Measurements from ENCODE around the gene YEATS4. TPM values are rescaled to one million over a fixed set of nuclear protein-coding genes. Genes with fewer than 3 reads are reported as not detected.

Gene YEATS4
- total RNA-seq, 1 donor from 2014 or later: 17.0 TPM

DNA sequence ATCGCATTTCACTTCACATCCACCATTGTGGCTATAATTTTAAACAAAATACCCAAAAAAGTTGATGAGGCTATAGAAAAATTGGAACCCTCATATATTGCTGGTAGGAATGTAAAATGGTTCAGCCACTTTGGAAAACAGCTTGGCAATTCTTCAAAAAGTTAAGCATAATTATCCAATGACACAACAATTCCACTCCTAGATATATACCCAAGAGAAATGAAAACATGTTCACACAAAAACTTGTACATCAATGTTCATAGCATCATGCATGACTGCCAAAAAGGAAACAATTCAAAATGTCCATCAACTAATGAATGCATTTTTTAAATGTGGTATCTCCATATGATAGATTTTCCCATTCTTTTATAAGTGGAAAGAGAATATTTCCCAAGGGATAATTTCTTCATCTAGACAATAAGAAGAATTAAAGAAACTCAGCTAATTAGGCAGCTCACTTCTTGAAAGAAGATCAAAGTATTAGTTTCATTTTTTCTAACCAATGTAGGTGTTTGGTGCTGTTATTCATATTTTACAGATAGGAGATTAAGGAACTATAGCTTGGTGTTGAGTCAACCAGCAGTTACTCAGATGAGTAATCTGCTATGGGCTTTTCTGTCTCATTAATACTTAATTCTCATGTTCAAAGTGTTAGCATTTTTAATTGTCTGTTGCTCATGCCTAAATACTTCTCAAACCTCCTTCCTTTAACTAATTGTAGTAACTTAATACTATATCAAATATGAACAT, 32.8 kb downstream of the YEATS4 start:
- no peak for DNase-seq (ENCODE audit: low read depth)

DNA sequence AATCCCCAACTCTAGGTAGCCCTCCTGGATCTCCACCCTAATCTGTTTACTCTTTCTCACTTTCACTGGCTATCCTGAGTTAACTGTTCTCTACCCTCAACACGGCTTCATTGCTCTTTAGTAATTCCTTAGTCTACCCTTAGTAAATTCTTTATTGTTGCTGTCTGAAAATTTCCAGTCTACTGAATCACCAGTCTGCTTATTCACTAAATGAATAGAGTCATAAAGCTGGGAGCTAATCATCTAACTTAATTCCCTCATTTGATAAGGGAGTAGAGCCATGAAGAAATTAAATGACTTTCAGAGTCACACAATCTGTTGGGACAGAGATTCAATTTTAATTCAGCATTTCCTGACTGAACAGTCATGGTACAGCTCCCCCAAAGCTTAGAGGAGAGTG, 36.5 kb downstream of the YEATS4 start:
- peak; percentile 48 for DNase-seq (ENCODE audit: low read depth)

GRCh38 chr12:69396963-69397362, 37.4 kb downstream of the YEATS4 start:
- DNase-seq (ENCODE audit: low read depth): no peak

- no peak for DNase-seq (ENCODE audit: low read depth)
Measured at GRCh38 chr12:69397978-69398377, 38.4 kb downstream of the YEATS4 start.

DNA sequence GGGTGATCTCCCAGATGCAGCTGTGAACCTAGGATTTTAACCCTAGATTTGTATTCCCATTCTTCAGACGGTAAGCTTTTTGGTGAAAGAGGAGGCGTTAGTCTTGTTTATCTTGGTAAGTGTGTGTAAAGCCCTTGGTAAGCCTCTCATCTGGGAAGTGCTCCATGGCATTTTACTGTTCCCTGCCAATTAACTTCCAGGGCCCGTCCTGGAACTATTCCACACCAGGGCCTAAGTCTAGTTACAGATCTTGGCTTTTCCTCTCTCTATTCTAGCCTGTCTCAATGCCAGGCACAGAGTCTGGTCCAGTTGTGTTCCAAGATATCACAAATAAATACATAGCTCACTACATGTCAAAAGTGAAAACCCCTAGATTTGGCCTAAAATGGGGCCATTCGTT, 42.4 kb downstream of the YEATS4 start:
- no peak for DNase-seq (ENCODE audit: low read depth)

- DNase-seq (ENCODE audit: low read depth): no peak
Measured at GRCh38 chr12:69404851-69405565, 45.5 kb downstream of the YEATS4 start.

- peak; percentile 95 for DNase-seq (ENCODE audit: low read depth)
Measured at GRCh38 chr12:69405566-69405865, 46.0 kb downstream of the YEATS4 start.

DNA sequence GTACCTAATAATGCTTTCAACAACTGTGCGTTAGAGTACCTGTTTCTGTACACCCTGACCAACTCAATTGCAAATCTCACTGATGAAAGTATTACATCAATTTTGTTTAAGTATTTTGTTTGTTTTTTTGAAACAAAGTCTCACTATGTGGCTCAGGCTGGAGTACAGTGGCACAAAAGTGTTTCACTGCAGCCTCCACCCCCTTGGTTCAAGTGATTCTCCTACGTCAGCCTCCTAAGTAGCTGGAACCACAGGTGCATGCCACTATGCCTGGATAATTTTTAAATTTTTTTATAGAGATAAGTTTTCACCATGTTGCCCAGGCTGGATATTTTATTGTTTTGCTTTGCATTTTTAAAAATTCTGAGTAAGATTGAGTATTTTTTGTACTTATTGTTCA, 46.7 kb downstream of the YEATS4 start:
- no peak for DNase-seq (ENCODE audit: low read depth)

- DNase-seq (ENCODE audit: low read depth): no peak
Measured at GRCh38 chr12:69410571-69410970, 51.0 kb downstream of the YEATS4 start.

GRCh38 chr12:69412655-69413054, 53.1 kb downstream of the YEATS4 start:
- no peak for DNase-seq (ENCODE audit: low read depth)

- peak; percentile 67 for DNase-seq (ENCODE audit: low read depth)
Measured at GRCh38 chr12:69415471-69416275, 56.1 kb downstream of the YEATS4 start.

- no peak for DNase-seq (ENCODE audit: low read depth)
Measured at GRCh38 chr12:69417231-69417630, 57.7 kb downstream of the YEATS4 start.

- no peak for DNase-seq (ENCODE audit: low read depth)
Measured at GRCh38 chr12:69417741-69418167, 58.2 kb downstream of the YEATS4 start.

GRCh38 chr12:69419701-69420100, 60.2 kb downstream of the YEATS4 start:
- no peak for DNase-seq (ENCODE audit: low read depth)

GRCh38 chr12:69421548-69421947, 62.0 kb downstream of the YEATS4 start:
- no peak for DNase-seq (ENCODE audit: low read depth)

DNA sequence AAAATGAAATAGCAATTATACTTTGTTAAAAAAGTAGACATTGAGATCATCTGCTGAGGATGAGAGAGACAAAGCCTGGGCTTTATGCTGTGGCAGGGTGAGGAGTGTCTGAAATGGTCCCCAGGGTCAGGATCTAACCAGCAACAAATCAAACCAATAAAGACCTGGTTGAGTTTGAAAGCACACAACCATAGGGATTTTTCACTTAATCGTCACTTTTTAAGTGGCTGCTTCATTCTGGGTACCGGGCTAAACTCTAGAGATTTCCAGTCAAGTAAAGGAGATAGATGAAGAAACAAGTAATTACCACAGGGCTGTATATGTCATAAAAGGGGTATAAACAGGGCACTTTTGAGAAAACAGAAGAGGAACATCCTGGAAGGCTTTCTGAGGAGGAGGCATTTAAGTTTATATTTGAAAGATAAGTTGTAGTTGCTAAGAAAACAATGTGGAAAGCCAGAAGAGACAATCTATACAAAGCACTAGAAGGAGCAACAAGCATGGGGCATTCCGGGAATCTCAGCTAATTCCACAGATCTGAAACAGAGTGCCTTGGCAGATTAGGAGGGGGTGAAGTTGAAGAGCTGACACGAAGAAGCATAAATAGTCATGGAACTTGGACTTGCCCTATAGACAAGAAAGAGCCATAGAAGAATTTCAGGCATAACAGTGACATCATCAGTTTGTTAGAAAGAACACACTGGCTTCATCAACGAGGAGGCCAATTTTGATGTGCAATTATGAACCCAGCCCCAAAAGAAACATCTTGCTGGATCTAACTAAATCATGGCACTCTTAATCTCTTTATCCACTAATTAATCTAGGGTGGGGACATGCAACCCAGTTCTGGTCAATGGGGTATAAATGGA, 63.7 kb downstream of the YEATS4 start:
- no peak for DNase-seq (ENCODE audit: low read depth)

DNA sequence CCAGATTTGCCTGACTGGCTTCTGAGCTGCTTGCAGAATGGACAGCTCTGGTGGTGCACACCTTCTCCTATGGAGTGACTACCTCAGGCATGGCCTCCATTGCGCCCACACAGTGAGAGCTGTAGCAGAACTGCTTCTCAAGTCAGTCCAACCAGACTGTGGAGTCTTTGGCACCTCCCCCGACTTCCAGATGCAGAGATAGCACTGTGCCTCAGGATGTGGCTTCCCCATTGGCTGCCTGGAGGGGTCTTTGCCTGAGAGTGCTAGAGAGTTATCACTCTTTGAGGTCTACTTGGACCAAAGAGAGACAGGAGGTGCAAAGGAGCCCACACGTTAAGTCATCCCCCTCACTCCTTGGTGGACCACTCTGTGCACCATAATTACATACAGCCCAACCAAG, 65.9 kb downstream of the YEATS4 start:
- DNase-seq (ENCODE audit: low read depth): no peak

DNA sequence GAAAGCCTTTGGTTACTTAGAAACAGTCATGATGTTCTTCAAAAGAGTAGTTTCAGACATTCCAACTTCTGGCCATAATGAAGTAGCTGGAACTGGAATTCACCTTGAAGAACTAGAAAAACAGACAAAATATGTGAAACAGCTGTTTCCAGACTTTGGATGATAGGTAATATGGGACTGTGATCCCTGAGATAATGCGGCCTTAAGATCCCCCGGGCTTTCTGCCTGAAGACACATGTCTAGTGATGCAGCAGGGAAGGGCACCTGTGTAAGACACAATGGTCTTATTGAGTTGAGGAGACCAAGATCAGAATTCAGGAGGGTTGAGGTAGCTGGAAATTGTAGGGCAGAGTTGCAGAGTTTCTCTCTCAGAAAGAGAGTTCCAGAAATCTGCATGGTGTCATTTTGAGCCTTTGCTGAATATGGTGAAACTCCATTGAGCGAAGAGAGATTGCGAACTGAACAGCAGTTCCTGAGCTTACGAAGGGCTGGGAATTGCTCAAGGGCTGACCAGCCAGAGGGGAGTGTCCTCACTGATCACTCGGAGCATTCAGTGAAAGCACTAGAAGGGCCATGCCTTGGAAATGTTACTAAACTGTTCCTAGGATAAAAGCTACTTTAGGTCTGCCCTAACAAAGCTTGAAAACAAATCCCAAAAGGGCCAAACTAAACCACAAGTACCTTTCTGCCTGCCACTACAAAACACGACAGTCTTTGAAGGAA, 69.0 kb downstream of the YEATS4 start:
- no peak for DNase-seq (ENCODE audit: low read depth)

- no peak for DNase-seq (ENCODE audit: low read depth)
Measured at GRCh38 chr12:69430942-69431590, 71.5 kb downstream of the YEATS4 start.

GRCh38 chr12:69431591-69432222, 72.2 kb downstream of the YEATS4 start:
- no peak for DNase-seq (ENCODE audit: low read depth)

All from renal cortical epithelial cell (primary cell).